ENCODE results near the gene CD8A.

CD8A gene

DNA sequence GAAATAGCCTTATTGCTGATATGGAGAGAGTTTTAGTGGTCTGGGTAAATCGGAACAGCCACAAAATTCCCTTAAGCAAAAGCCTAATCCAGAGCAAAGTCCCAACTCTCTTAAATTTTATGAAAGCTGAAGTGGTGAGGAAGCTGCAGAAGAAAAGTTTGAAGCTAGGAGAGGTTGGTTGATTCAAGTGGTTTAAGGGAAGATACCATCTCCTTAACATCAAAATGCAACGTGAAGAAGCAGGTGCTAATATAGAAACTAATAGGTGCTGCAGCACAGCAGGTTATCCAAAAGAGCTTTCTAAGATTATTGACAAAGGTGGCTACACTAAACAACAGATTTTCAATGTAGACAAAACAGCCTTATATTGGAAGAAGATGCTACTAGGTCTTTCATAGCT, 28.2 kb upstream of the CD8A start:
- TF ChIP-seq, protein P1, sequence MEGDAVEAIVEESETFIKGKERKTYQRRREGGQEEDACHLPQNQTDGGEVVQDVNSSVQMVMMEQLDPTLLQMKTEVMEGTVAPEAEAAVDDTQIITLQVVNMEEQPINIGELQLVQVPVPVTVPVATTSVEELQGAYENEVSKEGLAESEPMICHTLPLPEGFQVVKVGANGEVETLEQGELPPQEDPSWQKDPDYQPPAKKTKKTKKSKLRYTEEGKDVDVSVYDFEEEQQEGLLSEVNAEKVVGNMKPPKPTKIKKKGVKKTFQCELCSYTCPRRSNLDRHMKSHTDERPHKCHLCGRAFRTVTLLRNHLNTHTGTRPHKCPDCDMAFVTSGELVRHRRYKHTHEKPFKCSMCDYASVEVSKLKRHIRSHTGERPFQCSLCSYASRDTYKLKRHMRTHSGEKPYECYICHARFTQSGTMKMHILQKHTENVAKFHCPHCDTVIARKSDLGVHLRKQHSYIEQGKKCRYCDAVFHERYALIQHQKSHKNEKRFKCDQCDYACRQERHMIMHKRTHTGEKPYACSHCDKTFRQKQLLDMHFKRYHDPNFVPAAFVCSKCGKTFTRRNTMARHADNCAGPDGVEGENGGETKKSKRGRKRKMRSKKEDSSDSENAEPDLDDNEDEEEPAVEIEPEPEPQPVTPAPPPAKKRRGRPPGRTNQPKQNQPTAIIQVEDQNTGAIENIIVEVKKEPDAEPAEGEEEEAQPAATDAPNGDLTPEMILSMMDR (IDR thresholded peaks at IDR 0.05; ENCODE audit: low read length, missing control alignments): no peak
- DNase-seq (ENCODE audit: low read depth): no peak
- no peak overlapping the region for H3K4me3 ChIP-seq (replicated peaks; ENCODE audit: low read depth, low read length)

- H3K4me3 ChIP-seq (replicated peaks; ENCODE audit: low read depth, low read length): no peak overlapping the region
- TF ChIP-seq, protein P1 (IDR thresholded peaks at IDR 0.05; ENCODE audit: low read length, missing control alignments): no peak
- DNase-seq (ENCODE audit: low read depth): no peak
Observed at GRCh38 chr2:86818114-86818801, 27.5 kb upstream of the CD8A start.

GRCh38 chr2:86815611-86816010, 24.9 kb upstream of the CD8A start:
- H3K4me3 ChIP-seq (replicated peaks; ENCODE audit: low read depth, low read length): no peak overlapping the region
- TF ChIP-seq, protein P1 (IDR thresholded peaks at IDR 0.05; ENCODE audit: low read length, missing control alignments): no peak
- DNase-seq (ENCODE audit: low read depth): no peak

- no peak overlapping the region for H3K4me3 ChIP-seq (replicated peaks; ENCODE audit: low read depth, low read length)
- DNase-seq (ENCODE audit: low read depth): no peak
- TF ChIP-seq, protein P1 (IDR thresholded peaks at IDR 0.05; ENCODE audit: low read length, missing control alignments): no peak
Observed at GRCh38 chr2:86809481-86810121, 18.9 kb upstream of the CD8A start.

DNA sequence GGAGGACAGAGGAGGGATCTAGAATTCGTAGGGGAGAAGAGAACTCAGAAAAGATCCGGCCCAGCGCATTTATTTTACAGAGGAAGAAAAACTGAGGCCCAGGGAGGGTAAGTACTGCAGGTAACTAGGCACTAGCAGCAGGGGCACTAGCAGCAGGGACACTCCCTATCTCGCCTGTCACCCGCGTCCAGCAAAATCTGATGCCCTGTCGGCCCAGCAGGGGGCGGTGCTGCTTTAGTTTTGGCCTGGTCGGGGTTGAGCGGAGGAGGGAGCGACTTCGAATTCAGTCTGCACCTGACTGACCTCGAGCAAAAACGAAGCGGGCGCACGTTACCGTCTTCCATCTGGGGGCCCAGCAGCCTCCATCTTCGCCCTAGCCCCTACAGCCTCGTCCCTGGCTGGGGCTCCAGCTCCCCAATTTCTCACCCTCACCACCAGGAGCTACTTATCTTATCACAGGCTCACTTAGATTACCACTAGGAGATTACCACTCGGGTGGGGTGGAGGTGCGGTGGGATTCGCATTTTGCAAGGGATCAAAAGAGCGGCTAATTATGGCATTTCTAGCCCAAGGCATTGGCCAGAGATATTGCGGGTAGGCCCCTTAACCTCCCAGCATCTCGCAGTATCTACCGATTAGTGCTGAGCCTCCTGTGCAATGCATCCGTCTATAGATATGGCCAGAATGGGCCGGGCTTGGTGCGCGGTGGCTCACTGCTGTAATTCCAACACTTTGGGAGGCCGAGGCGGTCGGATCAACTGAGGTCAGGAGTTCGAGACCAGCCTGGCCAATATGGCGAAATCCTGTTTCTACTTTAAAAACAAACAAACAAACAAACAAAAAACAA, 17.8 kb upstream of the CD8A start:
- TF ChIP-seq, protein P1 (IDR thresholded peaks at IDR 0.05; ENCODE audit: low read length, missing control alignments): peak; percentile 83
- peak overlapping the region; percentile 43 for H3K4me3 ChIP-seq (replicated peaks; ENCODE audit: low read depth, low read length)
- peak; percentile 77 for DNase-seq (ENCODE audit: low read depth)

DNA sequence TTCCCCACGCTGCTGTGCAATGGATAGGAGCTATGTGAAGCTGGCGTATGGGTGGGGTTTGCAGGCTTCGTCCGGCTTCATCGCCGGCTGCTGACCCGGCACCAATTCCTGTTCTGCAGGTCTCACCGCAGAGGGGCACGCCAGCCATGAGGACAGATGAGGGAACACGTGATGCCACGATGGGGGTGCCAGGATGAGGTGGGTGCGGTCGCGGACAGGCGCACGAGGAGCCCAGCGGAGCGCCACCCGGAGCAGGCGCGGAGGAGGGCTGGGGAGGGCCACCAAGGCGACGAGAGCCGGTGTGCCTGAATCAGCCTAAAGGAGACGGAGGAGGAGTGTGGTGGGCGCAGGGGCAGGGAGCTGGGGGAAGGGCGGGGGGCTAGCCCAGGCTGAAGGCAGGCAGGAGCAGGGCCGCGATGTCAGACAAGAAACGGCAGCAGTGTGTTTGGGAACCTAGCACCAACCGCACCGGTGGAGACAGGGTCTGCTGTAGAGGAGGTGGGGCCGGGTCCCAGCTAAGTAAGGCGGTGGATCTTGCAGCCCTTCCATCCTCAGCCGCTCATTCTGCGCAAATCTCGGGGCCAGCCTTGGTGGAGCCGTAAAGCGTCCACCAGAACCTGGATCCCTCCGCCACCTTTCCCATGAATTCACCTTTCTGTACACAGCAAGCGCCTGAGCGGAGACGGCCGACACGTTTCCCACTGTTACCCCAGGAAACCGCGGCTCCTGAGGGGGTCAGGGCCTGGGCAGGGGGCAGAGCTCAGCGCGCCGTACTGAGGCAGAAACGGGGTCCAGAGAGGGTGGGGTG, 17.0 kb upstream of the CD8A start:
- DNase-seq (ENCODE audit: low read depth): peak; percentile 25
- TF ChIP-seq, protein P1 (IDR thresholded peaks at IDR 0.05; ENCODE audit: low read length, missing control alignments): no peak
- H3K4me3 ChIP-seq (replicated peaks; ENCODE audit: low read depth, low read length): peak overlapping the region; percentile 43
